HEK293 (cell line): ENCODE data around the gene APBA1.

Experiments used
- CTCF ChIA-PET: fragments of 350-600 bp; formaldehyde crosslinking; extraction: SDS; loops from one replicate; lab custom pipeline; 2021; ENCODE audit warnings: antibody characterized with exemption; lab: Yijun Ruan, JAX
- POLR2A ChIA-PET: fragments of 300-600 bp; formaldehyde crosslinking; extraction: SDS; loops from one replicate; lab custom pipeline; 2020; ENCODE audit warnings: antibody characterized with exemption, inconsistent platforms; lab: Yijun Ruan, JAX
- H3K27ac ChIP-seq: fragments of 200-500 bp; sonication (Bioruptor generic); 2 replicates; pipeline ENCODE4 v1.5.1; 2014; ENCODE audit warnings: low read depth, low read length, control low read depth, inconsistent platforms; ENCODE audit errors: extremely low read depth
- H3K36me3 ChIP-seq, 2 experiments: fragments of 200-500 bp in 1 of 2; sonication (Bioruptor generic) in 1 of 2; 1 replicate in 1 of 2; 2 replicates in 1 of 2; pipeline ENCODE4 v1.5.1; 2014 to 2017; ENCODE audit warnings: inconsistent platforms in 2 of 2, low read length in 2 of 2; ENCODE audit not compliant: control insufficient read depth in 2 of 2, insufficient read depth in 1 of 2
- H3K4me1 ChIP-seq: fragments of 200-500 bp; sonication (Bioruptor generic); 2 replicates; pipeline ENCODE4 v1.5.1; 2014; ENCODE audit warnings: mild to moderate bottlenecking, low read length, inconsistent platforms; ENCODE audit not compliant: control insufficient read depth, insufficient read depth
- H3K4me3 ChIP-seq: 2 replicates; pipeline ENCODE4 v1.5.1; 2011; ENCODE audit warnings: low read depth, mild to moderate bottlenecking, control low read depth, low read length, moderate library complexity
- H3K9me3 ChIP-seq: fragments of 200-500 bp; sonication (Bioruptor generic); 2 replicates; pipeline ENCODE4 v1.5.1; 2014; ENCODE audit warnings: low read depth, low read length, inconsistent platforms; ENCODE audit not compliant: control insufficient read depth, insufficient read depth
- AEBP2 ChIP-seq: fragments of 450-650 bp; formaldehyde crosslinking; IDR thresholded peaks from 2 replicates; pipeline ENCODE4 v1.5.1; 2016; ENCODE audit warnings: missing biosample characterization, missing genetic modification characterization, borderline replicate concordance
- BCL11B ChIP-seq: fragments of 450-650 bp; formaldehyde crosslinking; IDR thresholded peaks from 2 replicates; pipeline ENCODE4 v1.5.1; 2016; ENCODE audit warnings: low read depth, missing biosample characterization, missing genetic modification characterization
- FEZF1 ChIP-seq: fragments of 450-650 bp; formaldehyde crosslinking; IDR thresholded peaks from 2 replicates; pipeline ENCODE4 v1.5.1; 2016; ENCODE audit warnings: missing biosample characterization, missing genetic modification characterization
- GFI1B ChIP-seq: fragments of 450-650 bp; formaldehyde crosslinking; IDR thresholded peaks from 2 replicates; pipeline ENCODE4 v1.5.1; 2016; ENCODE audit warnings: missing biosample characterization, missing genetic modification characterization
- GLI4 ChIP-seq: fragments of 450-650 bp; formaldehyde crosslinking; IDR thresholded peaks from 2 replicates; pipeline ENCODE4 v1.5.1; 2016; ENCODE audit warnings: missing biosample characterization, missing genetic modification characterization
- KLF10 ChIP-seq: fragments of 450-650 bp; IDR thresholded peaks from 2 replicates; pipeline ENCODE4 v1.5.1; 2018; ENCODE audit warnings: missing biosample characterization, mild to moderate bottlenecking, missing genetic modification characterization
- MYNN ChIP-seq: fragments of 450-650 bp; formaldehyde crosslinking; IDR thresholded peaks from 2 replicates; pipeline ENCODE4 v1.5.1; 2016; ENCODE audit warnings: missing biosample characterization, missing genetic modification characterization, borderline replicate concordance
- TRIM28 ChIP-seq: IDR thresholded peaks from 2 replicates; pipeline ENCODE4 v1.6.1; 2011; ENCODE audit warnings: low read length, control low read depth, borderline replicate concordance
- TSHZ1 ChIP-seq: fragments of 450-650 bp; formaldehyde crosslinking; IDR thresholded peaks from 2 replicates; pipeline ENCODE4 v1.5.1; 2016; ENCODE audit warnings: missing biosample characterization, missing genetic modification characterization, borderline replicate concordance
- WT1 ChIP-seq: fragments of 450-650 bp; formaldehyde crosslinking; IDR thresholded peaks from 2 replicates; pipeline ENCODE4 v1.5.1; 2016; ENCODE audit warnings: missing biosample characterization, missing genetic modification characterization
- ZBTB44 ChIP-seq: fragments of 450-650 bp; IDR thresholded peaks from 2 replicates; pipeline ENCODE4 v1.5.1; 2018; ENCODE audit warnings: missing biosample characterization, mild to moderate bottlenecking, missing genetic modification characterization
- ZBTB6 ChIP-seq: fragments of 450-650 bp; formaldehyde crosslinking; IDR thresholded peaks from 2 replicates; pipeline ENCODE4 v1.5.1; 2017; ENCODE audit warnings: missing biosample characterization, missing genetic modification characterization
- ZBTB8A ChIP-seq: fragments of 450-650 bp; formaldehyde crosslinking; IDR thresholded peaks from 2 replicates; pipeline ENCODE4 v1.5.1; 2016; ENCODE audit warnings: missing biosample characterization, missing genetic modification characterization
- ZFP41 ChIP-seq: fragments of 450-650 bp; formaldehyde crosslinking; IDR thresholded peaks from 2 replicates; pipeline ENCODE4 v1.5.1; 2016; ENCODE audit warnings: missing biosample characterization, missing genetic modification characterization, borderline replicate concordance
- ZIC2 ChIP-seq: fragments of 450-650 bp; formaldehyde crosslinking; IDR thresholded peaks from 2 replicates; pipeline ENCODE4 v1.5.1; 2016; ENCODE audit warnings: missing biosample characterization, missing genetic modification characterization
- ZNF10 ChIP-seq: fragments of 450-650 bp; formaldehyde crosslinking; IDR thresholded peaks from 2 replicates; pipeline ENCODE4 v1.5.1; 2017; ENCODE audit warnings: missing biosample characterization, missing genetic modification characterization
- ZNF16 ChIP-seq: fragments of 450-650 bp; formaldehyde crosslinking; IDR thresholded peaks from 2 replicates; pipeline ENCODE4 v1.5.1; 2016; ENCODE audit warnings: low read depth, missing biosample characterization, missing genetic modification characterization
- ZNF169 ChIP-seq: fragments of 450-650 bp; formaldehyde crosslinking; IDR thresholded peaks from 2 replicates; pipeline ENCODE4 v1.5.1; 2016; ENCODE audit warnings: missing biosample characterization, missing genetic modification characterization
- ZNF19 ChIP-seq: fragments of 450-650 bp; formaldehyde crosslinking; IDR thresholded peaks from 2 replicates; pipeline ENCODE4; 2016; ENCODE audit warnings: missing biosample characterization, missing genetic modification characterization, low read depth
- ZNF239 ChIP-seq: fragments of 450-650 bp; formaldehyde crosslinking; IDR thresholded peaks from 2 replicates; pipeline ENCODE4 v1.5.1; 2016; ENCODE audit warnings: missing biosample characterization, missing genetic modification characterization
- ZNF302 ChIP-seq: fragments of 450-650 bp; formaldehyde crosslinking; IDR thresholded peaks from 2 replicates; pipeline ENCODE4 v1.5.1; 2016; ENCODE audit warnings: missing biosample characterization, missing genetic modification characterization, low read depth
- ZNF521 ChIP-seq: fragments of 450-650 bp; formaldehyde crosslinking; IDR thresholded peaks from 2 replicates; pipeline ENCODE4 v1.5.1; 2017; ENCODE audit warnings: missing biosample characterization, mild to moderate bottlenecking, missing genetic modification characterization
- ZNF621 ChIP-seq: fragments of 450-650 bp; formaldehyde crosslinking; IDR thresholded peaks from 2 replicates; pipeline ENCODE4 v1.5.1; 2017; ENCODE audit warnings: missing biosample characterization, missing genetic modification characterization
- ZNF660 ChIP-seq: fragments of 450-650 bp; IDR thresholded peaks from 2 replicates; pipeline ENCODE4 v1.5.1; 2018; ENCODE audit warnings: missing biosample characterization, mild to moderate bottlenecking, missing genetic modification characterization
- ZNF664 ChIP-seq: fragments of 450-650 bp; formaldehyde crosslinking; IDR thresholded peaks from 2 replicates; pipeline ENCODE4 v1.5.1; 2016; ENCODE audit warnings: missing biosample characterization, missing genetic modification characterization
- ZNF76 ChIP-seq: fragments of 450-650 bp; formaldehyde crosslinking; IDR thresholded peaks from 2 replicates; pipeline ENCODE4; 2016; ENCODE audit warnings: low read depth, missing biosample characterization, missing genetic modification characterization, borderline replicate concordance

APBA1 gene

GRCh38 chr9:69463497-69464068 is 208.6 kb downstream of the APBA1 start (continued):
- TF ChIP-seq ZNF76 (tag by site-specific recombination) (no peak), ZFP41 (tag by site-specific recombination) (no peak), ZNF19 (no peak), ZNF302 (no peak), ZNF239 (tag by site-specific recombination) (no peak)

GRCh38 chr9:69462394-69462793 is 209.8 kb downstream of the APBA1 start:
- Histone ChIP-seq H3K4me1 (no peaks in the 10 kb centered on the region; the same call in 1 of the 2 replicates), H3K4me3 (no peak overlapping the region), H3K36me3 (peaks cover 0 to 12% of the 10 kb centered on the region in 2 experiments; a peak in 1 of 3 replicates), H3K27ac (no peak overlapping the region), H3K9me3 (no peaks in the 10 kb centered on the region)
- ChIA-PET CTCF (interaction anchor here (0.6 to 1.3 kb wide), 2 partner anchors 14 to 637 kb away, joined by 3 to 4 read pairs; no protein-coding TSS in a partner anchor), POLR2A (no interaction called here)
- TF ChIP-seq FEZF1 (tag by site-specific recombination) (no peak), GLI4 (tag by site-specific recombination) (no peak), ZBTB8A (tag by site-specific recombination) (no peak), ZNF239 (tag by site-specific recombination) (0 out of 2 replicates have a peak, but pooled peaks have one; percentile 75), GFI1B (tag by site-specific recombination) (no peak), AEBP2 (tag by site-specific recombination) (no peak), ZNF521 (tag by site-specific recombination) (no peak)

GRCh38 chr9:69461103-69461887 is 210.9 kb downstream of the APBA1 start:
- CTCF ChIA-PET = no interaction called here
- Histone ChIP-seq H3K36me3 (peaks cover 0 to 1% of the 10 kb centered on the region in 2 experiments; a peak in 1 of 3 replicates), H3K9me3 (no peaks in the 10 kb centered on the region), H3K4me1 (no peaks in the 10 kb centered on the region; the same call in 1 of the 2 replicates), H3K27ac (no peak overlapping the region), H3K4me3 (no peak overlapping the region)
- POLR2A ChIA-PET = no interaction called here
- no peak for TF ChIP-seq ZNF660 (tag by site-specific recombination)
- no peak for TF ChIP-seq ZNF664 (tag by site-specific recombination)
- no peak for TF ChIP-seq ZIC2 (tag by site-specific recombination)
- TF ChIP-seq ZNF16 (tag by site-specific recombination) = no peak
- no peak for TF ChIP-seq WT1 (tag by site-specific recombination)
- no peak for TF ChIP-seq ZNF621 (tag by site-specific recombination)
- no peak for TF ChIP-seq KLF10 (tag by site-specific recombination)
- TF ChIP-seq MYNN (tag by site-specific recombination) = no peak
- TF ChIP-seq TRIM28 = no peak
- TF ChIP-seq BCL11B = no peak
- TF ChIP-seq ZBTB6 = no peak
- no peak for TF ChIP-seq TSHZ1 (tag by site-specific recombination)
- TF ChIP-seq ZNF10 (tag by site-specific recombination) = no peak
- TF ChIP-seq ZBTB44 (tag by site-specific recombination) = no peak
- TF ChIP-seq ZNF169 (tag by site-specific recombination) = no peak
